HG03060 (cell line): ENCODE measurements around the gene TBX15.

Source experiments
- ATAC-seq: cut with Tn5 transposase; IDR thresholded peaks from one replicate; pipeline ENCODE4 v1.9.1; 2021; ENCODE audit warnings: low read depth, moderate number of reproducible peaks; ENCODE audit not compliant: unreplicated experiment

TBX15 gene

DNA sequence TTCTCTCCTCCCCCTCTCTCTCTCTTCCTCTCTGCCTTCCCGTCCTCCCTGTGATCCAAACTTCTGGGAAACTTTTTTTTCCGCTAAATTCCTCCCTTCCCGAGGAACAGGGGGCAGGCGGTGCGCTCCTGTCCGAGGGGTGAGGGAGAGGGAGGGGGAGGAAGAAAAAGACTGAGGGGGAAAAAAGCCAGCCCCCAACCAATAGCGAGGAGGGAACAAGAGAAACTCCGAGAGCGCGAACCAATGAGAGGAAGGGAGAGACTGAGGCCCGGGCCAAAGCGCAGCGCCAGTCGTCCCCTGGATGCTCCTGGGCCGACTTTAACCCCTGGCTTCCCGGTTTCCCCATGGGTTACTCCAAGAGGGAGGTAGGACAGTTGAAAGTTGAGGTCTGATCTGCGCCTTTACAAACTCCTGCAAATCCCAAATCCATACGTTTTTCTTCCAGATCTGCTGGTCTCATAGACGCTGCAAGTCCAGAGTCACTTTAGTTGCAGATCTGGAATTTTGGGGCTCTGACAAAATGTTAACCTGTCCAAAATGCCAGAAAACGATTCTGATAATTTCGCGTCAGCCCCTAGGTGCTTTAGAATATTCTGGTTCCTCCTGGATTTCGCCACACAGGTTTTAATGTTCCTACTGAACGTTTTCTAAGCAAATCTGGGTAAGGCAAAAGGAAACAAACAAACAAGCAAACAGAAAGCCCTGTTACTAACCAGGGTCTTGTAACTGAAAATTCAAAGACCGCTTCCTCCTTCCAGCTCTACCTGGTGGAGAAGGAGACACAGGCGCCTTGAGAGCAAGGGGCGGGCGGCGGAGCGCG, at the start of gene TBX15:
TBX15 (minus strand) TSS at position 158 of the 820 bp plus-strand sequence. CDS start 548 bp downstream, outside the sequence.
- ATAC-seq = no peak

- no peak for ATAC-seq
Measured at GRCh38 chr1:119034359-119034758, 46.2 kb upstream of the TBX15 start.

DNA sequence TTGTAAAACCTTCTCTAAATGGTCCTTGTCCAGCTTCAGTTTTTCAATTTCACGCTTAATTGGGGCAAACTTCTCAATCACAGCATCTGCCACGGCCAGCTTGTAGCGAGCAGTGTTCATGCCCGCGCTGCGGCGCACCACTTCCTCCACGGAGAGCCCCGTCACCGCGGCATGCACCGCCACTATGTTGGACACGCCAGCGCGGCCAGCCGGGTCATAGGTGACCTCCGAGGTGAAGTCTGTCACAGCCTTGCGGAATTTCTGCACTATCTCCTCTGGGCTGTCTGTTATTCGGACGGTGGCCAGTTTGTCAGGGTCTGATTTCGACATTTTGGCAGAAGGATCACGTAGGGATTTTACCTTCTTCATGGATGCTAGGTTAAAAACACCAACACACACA, 44.8 kb upstream of the TBX15 start:
- ATAC-seq = no peak

DNA sequence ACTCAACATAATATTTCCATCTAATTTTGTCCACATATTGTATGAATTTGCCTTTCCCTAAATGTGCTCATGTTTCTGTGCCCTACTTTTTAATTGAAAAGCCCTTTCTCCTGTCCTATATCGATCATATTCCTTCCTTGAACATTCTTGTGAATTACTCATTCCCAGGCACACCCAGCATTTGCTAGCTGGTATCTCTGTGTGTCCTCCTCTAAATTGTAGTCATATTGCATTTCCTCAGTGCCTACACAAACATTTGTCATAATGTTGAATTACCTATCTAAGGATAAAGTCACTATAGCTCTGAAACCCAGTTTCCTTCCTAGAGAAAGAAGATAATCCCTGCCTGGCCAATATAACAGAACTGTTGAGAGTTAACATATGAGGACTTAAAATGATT, 39.6 kb upstream of the TBX15 start:
- ATAC-seq = no peak

GRCh38 chr1:119026956-119027355, 38.8 kb upstream of the TBX15 start:
- ATAC-seq = no peak

GRCh38 chr1:119015547-119015946, 27.4 kb upstream of the TBX15 start:
- no peak for ATAC-seq

DNA sequence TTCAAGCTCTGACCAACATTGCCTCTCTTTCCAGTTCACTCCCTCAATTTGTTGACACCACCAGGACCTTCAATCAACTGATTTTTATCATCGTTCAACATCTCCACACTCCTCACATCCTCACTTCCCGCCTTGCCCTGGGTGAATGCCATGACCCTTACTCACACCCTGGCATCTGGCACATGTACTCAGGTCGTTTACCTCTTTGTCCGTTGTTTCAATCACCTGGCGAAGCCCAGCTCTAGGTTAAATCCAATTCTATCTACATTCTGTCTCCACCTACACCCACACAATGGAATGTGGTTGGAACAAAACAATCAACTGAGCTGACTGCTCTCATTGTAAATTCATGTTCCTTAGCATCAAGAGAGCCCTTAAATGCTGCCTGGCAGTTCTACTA, 24.2 kb upstream of the TBX15 start:
- ATAC-seq = no peak

DNA sequence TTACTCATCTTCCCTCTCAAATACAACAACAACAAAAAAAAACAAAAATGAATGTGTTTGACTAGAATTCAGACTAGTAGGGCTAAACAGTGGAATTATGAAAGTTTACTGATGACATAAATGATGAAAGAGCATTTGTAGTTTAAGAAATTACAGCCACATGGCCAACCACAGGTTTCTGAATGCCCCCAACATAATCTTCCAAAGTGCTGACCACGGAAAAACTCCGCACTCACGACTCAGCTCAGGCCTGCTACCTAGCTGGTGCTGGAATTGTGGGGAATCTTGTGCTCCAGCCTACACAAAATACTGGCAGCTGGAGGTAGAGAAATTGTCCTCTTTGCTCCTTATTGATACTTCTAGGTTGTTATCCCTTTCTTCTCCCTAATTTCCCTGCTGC, 23.6 kb upstream of the TBX15 start:
- ATAC-seq = no peak

- ATAC-seq = no peak
Measured at GRCh38 chr1:119011116-119011515, 23.0 kb upstream of the TBX15 start.

GRCh38 chr1:119010201-119010600, 22.1 kb upstream of the TBX15 start:
- no peak for ATAC-seq

GRCh38 chr1:119009312-119009655, 21.1 kb upstream of the TBX15 start:
- no peak for ATAC-seq

DNA sequence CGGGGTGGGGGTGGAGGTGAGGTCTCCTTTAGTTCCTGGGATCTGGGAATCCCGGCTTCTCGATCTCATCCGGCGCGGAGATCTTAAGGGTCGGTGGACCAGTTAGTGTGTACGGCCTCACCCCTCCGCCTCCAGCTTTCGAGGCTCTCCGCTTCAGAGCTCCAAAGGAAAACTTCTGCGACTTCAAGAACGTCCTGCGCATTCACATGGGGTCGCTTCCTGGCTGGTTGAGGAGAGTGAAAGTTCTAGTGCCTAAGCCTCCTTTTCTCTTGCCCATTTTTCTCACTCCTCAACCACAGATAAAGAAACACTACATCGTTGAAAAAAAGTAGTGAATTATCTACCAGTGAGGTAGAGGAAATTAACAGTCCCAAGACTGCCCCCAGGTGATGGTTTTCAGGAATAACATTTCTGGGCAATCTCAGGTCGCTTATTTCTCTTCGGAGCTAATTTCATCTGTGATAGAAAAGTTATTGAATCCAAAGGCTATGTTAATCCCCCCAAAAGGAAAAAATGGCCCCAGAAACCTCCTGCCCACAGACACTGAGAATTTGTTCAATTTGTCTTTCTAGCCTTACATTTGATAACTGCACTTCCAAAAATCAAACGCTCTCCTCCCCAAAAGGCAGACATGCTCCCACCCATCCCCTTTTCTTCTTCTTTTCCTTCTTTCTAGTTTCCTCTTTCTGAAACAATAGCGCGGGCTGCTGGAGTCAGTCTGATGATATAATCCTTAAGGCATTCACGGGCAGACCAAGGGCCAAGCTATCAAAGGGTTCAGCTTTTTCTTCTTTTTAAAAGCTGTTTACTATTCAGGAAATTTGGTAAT, 20.6 kb upstream of the TBX15 start:
- ATAC-seq = no peak

DNA sequence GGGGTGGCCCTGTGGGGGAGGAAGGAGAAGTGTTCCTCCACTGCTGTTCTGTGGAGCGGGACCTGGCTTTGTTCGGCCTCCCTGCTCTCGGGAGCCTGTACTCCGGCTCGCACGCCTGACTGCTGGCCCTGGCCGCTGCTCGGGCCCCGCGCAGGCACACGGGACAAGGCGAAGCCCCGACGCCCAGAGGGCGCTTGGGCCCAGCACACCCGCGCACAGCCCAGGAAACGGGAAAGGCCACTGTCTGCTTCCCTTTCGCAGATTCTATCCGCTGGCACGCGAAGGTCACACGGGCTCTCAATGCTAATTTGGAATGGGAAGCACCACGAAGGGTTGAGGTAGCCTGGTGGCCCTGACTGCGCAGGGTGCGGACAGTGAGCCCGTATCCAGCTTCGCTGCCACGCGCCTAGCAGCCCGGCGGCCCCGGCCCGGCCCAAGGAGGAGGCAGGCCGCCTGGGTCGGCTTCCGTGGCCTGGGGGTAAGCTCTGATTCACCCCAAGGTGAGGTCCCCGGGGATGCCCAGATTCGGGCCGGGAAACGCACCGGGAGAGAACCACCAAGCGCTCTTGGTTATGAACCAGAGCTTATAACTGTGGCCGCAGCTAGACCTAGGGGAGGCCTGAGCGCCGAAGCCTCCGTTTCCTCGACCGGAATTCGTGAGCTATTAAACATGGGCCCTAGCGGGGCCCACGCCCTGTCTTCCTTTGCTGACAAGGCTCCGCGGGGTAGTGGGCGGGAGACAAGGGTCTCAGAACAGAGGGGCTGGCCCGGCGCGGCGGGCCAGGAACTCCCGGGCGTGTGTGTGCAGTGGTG, 19.7 kb upstream of the TBX15 start:
- no peak for ATAC-seq

DNA sequence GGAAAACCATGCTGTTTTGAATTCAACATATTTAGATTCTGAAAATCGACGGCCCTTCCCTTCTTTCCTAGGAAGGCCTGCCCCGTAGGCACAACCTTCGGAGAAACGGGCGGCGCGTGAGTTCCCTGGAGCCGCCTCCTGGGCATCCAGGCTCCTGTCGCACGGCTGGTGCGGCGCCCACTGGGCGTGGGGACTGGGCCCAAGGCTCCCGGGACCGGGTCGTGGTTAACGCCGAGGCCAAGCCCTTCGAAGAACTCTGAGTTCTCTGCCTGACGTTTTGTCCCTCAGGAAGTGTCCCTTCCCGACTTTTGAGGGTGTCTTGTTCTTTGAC, 19.2 kb upstream of the TBX15 start:
- ATAC-seq = no peak

GRCh38 chr1:119006406-119007279, 18.5 kb upstream of the TBX15 start:
- ATAC-seq = no peak

- ATAC-seq = no peak
Measured at GRCh38 chr1:119005724-119006405, 17.7 kb upstream of the TBX15 start.

DNA sequence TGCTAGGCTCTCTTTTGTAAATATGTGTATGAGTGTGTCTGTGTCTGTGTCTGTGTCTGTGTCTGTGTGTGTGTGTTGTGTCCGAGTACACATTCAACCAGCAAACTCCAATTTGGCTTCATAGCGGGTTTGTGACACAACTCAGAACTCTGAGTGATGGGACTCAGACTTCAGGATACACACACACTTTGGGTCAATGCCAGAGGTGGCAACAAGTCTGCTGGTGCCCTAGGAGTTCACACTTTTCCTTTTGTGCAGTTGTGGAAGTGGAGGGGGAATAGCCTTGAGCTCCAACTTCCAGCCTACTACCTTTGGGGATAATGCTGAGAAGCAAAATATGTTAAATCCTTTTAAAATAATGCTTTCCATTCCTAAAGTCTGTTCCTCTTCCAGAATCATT, 16.6 kb upstream of the TBX15 start:
- no peak for ATAC-seq

DNA sequence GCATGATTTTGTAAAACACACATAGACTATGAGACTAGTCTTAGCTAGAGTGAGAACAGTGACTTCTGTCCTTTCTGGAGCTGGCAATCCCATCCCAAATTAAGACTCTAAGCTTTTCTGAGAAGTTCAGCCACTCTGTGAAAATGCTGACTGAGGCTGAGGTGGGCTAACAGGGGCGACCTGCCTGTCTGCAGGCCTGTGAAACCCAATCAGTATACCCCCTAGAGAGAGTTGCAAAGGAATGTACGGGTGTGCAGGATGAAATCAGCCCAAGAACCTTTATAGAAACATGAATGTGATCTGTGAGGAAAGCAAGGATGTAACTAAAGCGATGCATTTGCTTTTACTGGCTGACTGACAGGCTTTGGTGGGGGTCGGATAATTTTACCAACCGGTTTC, 16.0 kb upstream of the TBX15 start:
- ATAC-seq = no peak

DNA sequence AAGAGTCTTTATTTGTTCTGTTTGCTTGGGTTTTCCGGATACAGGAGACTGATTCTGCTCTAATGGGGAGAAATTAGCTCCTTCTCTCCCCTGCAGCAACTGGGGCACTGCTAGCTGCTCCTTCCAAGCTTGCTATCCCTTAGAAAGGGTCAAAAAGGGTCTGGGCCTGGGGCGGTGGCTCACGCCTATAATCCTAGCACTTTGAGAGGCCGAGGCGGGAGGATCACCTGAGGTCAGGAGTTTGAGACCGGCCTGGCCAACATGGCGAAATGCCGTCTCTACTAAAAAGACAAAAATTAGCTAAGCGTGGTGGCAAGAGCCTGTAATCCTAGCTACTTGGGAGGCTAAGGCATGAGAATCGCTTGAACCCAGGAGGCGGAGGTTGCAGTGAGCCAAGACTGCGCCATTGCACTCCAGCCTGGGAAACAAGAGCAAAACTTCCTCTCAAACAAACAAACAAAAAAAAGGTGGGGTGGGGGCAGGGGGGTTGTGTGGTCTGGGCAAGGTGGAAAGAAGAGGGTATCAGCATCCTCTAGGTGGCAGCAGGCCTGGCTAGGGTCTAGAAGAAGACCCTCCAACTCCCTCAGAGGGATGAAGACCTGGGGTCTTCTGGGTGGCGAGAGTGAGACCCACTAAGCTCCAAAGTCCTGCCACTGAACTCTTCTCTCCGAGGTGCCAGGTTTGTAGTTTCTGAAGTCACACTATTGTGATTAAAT, 15.4 kb upstream of the TBX15 start:
- no peak for ATAC-seq
